Heart left ventricle (tissue), 16 donors: Measurements from ENCODE around the gene GOLGA6L10. TPM values are rescaled to one million over a fixed set of nuclear protein-coding genes. Genes with fewer than 3 reads are reported as not detected.
"Not testable (repeated sequence)": the region's sequence is repeated elsewhere in the genome, so short reads cannot be mapped to it uniquely, and the experiment has no call there.

Experiments used
- ATAC-seq, 4 donors: fragments of 200-7000 bp; cut with Tn5 transposase; one replicate each; pipeline ENCODE4 v1.9.1; 2020 to 2022; ENCODE audit warnings: moderate library complexity in 4 of 4, mild to moderate bottlenecking in 3 of 4, moderate number of reproducible peaks in 1 of 4
- DNase-seq, 5 donors: peaks; one replicate each; pipeline ENCODE4 v3.0.0-alpha.2; 2020
- H3K27ac ChIP-seq, 12 donors: fragments of 200-600 bp; sonication (generic) in 4 of 12; one replicate each; pipeline versions ENCODE4 v1.5.0 to v1.8.0; 2016 to 2022; ENCODE audit warnings: mild to moderate bottlenecking in 2 of 12
- H3K27me3 ChIP-seq, 9 donors: fragments of 200-600 bp; sonication (generic) in 2 of 9; one replicate each; pipeline versions ENCODE4 v1.5.1 to v1.8.0; 2016 to 2022; ENCODE audit warnings: mild to moderate bottlenecking in 3 of 9
- H3K36me3 ChIP-seq, 9 donors: fragments of 200-600 bp; sonication (generic) in 2 of 9; one replicate each; pipeline versions ENCODE4 v1.5.0 to v1.8.0; 2018 to 2022; ENCODE audit warnings: mild to moderate bottlenecking in 2 of 9
- H3K4me1 ChIP-seq, 12 donors: fragments of 200-600 bp; sonication (generic) in 4 of 12; one replicate each; pipeline versions ENCODE4 v1.5.0 to v1.8.0; 2016 to 2022; ENCODE audit warnings: mild to moderate bottlenecking in 3 of 12
- H3K4me3 ChIP-seq, 12 donors: fragments of 200-600 bp; sonication (generic) in 4 of 12; one replicate each; pipeline versions ENCODE4 v1.5.0 to v1.8.0; 2017 to 2022; ENCODE audit warnings: mild to moderate bottlenecking in 9 of 12, moderate library complexity in 4 of 12
- H3K9me3 ChIP-seq, 12 donors: fragments of 200-600 bp; sonication (generic) in 4 of 12; one replicate each; pipeline versions ENCODE4 v1.5.0 to v1.8.0; 2016 to 2022; ENCODE audit warnings: mild to moderate bottlenecking in 1 of 12
- WGBS, 4 donors: extraction: QIAGEN DNeasy Blood & Tissue Kit in 2 of 4; methylation state at CpG; one replicate each; pipeline versions ENCODE4 v1.1.5 to v1.1.7; 2013 to 2018; 5-methylcytosine and 5-hydroxymethylcytosine counted together
- intact Hi-C, 10 donors: fragments of 100-400 bp; cut with DNase I; formaldehyde crosslinking; loops; one replicate each; pipeline versions ENCODE4 v1.11.1 to v1.14.2; 2022
- polyA plus RNA-seq, 2 donors: library from polyadenylated mRNA; stranded (reverse); fragments of 200-250 nt; gene quantifications; one replicate each; pipeline ENCODE4 v1.2.3, GENCODE V29; 2013
- total RNA-seq, 9 donors: library from RNA; depleted of rRNA in 2 of 9; stranded (reverse); fragments of >200 nt in 2 of 9; fragmentation: NEBNext Ultra II Directional in 3 of 9; extraction: Animal tissue kit (Norgen Biotek cat#: 25700) in 3 of 9; gene quantifications; one replicate each; pipeline versions ENCODE4 v1.1.0 to v1.2.4, GENCODE V29; 2016 to 2023
- donor health status: ischemic (EF 13 %, LVEDD 7.1; RV severe dilation, severe dysfunction).
- donor health status: healthy with polysubstance abuse.
- donor health status: DM: no; HTN: yes; CAD: no.
- donor health status: DM: no; HTN: no; CAD: no.
- donor health status: ischemic (EF 25% LVEDD 6.9; RV normal size, moderate dysfunction).
- donor health status: ischemic (EF 25% LVEDD 5.7; RV mildly dilated, moderate dysfunction).
- donor health status: healthy.
- donor health status: DM: yes; HTN: yes; CAD: no.
- donor health status: ischemic (EF 35%, LVEDD 5.7; RV mildly dilated, moderate dysfunction).
- donor health status: nonischemic (EF 11% LVEDD 7.7; RV severe dilation, severe dysfunction).
- donor health status: DM: yes; HTN: yes; CAD: no.
- donor health status: PGD.
- donor health status: ischemic (EF 29% LVEDD 5.4; RV normal size, mild dysfunction).
- donor health status: nonischemic (EF 23%, LVEDD 6.1; RV moderate dilation, normal function).

The GOLGA6L10 gene
- total and polyA plus RNA-seq, 11 donors: 0.10 to 1.3 (median 0.44) TPM

GRCh38 chr15:82327372-82327771 is 21.9 kb downstream of the GOLGA6L10 start:
- H3K27ac ChIP-seq, H3K4me1 ChIP-seq, H3K27me3 ChIP-seq, H3K36me3 ChIP-seq, ATAC-seq, DNase-seq, H3K9me3 ChIP-seq, intact Hi-C loops, H3K4me3 ChIP-seq: not testable (repeated sequence)
- WGBS, 4 donors: 78 to 90% (median 85%) methylated on average over 2 to 8 of the region's 10 CpGs

- H3K9me3 ChIP-seq, ATAC-seq, H3K36me3 ChIP-seq, H3K4me1 ChIP-seq, H3K27me3 ChIP-seq, H3K27ac ChIP-seq, DNase-seq, H3K4me3 ChIP-seq, intact Hi-C loops: not testable (repeated sequence)
- 82 to 90% (median 88%) methylated on average over 15 to 23 of the region's 23 CpGs for WGBS, 4 donors
Observed at GRCh38 chr15:82326896-82327295, 22.4 kb downstream of the GOLGA6L10 start.

- WGBS, 4 donors: 89 to 100% (median 96%) methylated on average over 1 to 10 of the region's 10 CpGs
- DNase-seq: not testable (repeated sequence)
Observed at GRCh38 chr15:82325646-82326045, 23.6 kb downstream of the GOLGA6L10 start.

GRCh38 chr15:82324831-82325230 is 24.4 kb downstream of the GOLGA6L10 start:
- H3K36me3 ChIP-seq, H3K27me3 ChIP-seq, intact Hi-C loops, H3K9me3 ChIP-seq, H3K27ac ChIP-seq, H3K4me3 ChIP-seq, DNase-seq, ATAC-seq, H3K4me1 ChIP-seq: not testable (repeated sequence)
- 72 to 92% (median 79%) methylated on average over 4 to 6 of the region's 6 CpGs for WGBS, 4 donors

More at GRCh38 chr15:82325646-82326045, 23.6 kb downstream of the GOLGA6L10 start:
- ATAC-seq, H3K27me3 ChIP-seq, H3K9me3 ChIP-seq, H3K36me3 ChIP-seq, H3K27ac ChIP-seq, H3K4me3 ChIP-seq, H3K4me1 ChIP-seq, intact Hi-C loops: not testable (repeated sequence)

- 69 to 73% methylated on average over 5 to 6 of the region's 10 CpGs; no CpG with 5 or more reads in 2 of the 4 donors for WGBS, 4 donors
- H3K27me3 ChIP-seq, ATAC-seq, H3K4me1 ChIP-seq, H3K27ac ChIP-seq, H3K36me3 ChIP-seq, H3K9me3 ChIP-seq, intact Hi-C loops, H3K4me3 ChIP-seq, DNase-seq: not testable (repeated sequence)
Observed at GRCh38 chr15:82322488-82322887, 26.8 kb downstream of the GOLGA6L10 start.

- not testable (repeated sequence) for DNase-seq
Observed at GRCh38 chr15:82320861-82321260, 28.4 kb downstream of the GOLGA6L10 start.

GRCh38 chr15:82319522-82320278 is 29.6 kb downstream of the GOLGA6L10 start:
- H3K27ac ChIP-seq, H3K4me3 ChIP-seq, H3K36me3 ChIP-seq, intact Hi-C loops, H3K4me1 ChIP-seq, ATAC-seq, H3K9me3 ChIP-seq, H3K27me3 ChIP-seq: not testable (repeated sequence)
- 80 to 90% (median 86%) methylated on average over 7 to 16 of the region's 19 CpGs for WGBS, 4 donors
- peak in 1 of 5 donors; percentile 58 for DNase-seq

More at GRCh38 chr15:82320861-82321260, 28.4 kb downstream of the GOLGA6L10 start:
- H3K27ac ChIP-seq, H3K27me3 ChIP-seq, H3K36me3 ChIP-seq, ATAC-seq, H3K4me3 ChIP-seq, H3K4me1 ChIP-seq, H3K9me3 ChIP-seq, intact Hi-C loops: not testable (repeated sequence)
- 60 to 78% (median 62%) methylated on average over 2 to 3 of the region's 6 CpGs; no CpG with 5 or more reads in 1 of the 4 donors for WGBS, 4 donors

- WGBS, 4 donors: 91 to 97% (median 95%) methylated on average over 7 to 8 of the region's 8 CpGs
- intact Hi-C loops, DNase-seq, H3K9me3 ChIP-seq, H3K36me3 ChIP-seq, H3K4me3 ChIP-seq, H3K4me1 ChIP-seq, H3K27ac ChIP-seq, H3K27me3 ChIP-seq, ATAC-seq: not testable (repeated sequence)
Observed at GRCh38 chr15:82318281-82318680, 31.0 kb downstream of the GOLGA6L10 start.

GRCh38 chr15:82317516-82317915 is 31.8 kb downstream of the GOLGA6L10 start:
- H3K9me3 ChIP-seq, intact Hi-C loops, H3K4me3 ChIP-seq, ATAC-seq, H3K36me3 ChIP-seq, H3K27me3 ChIP-seq, H3K4me1 ChIP-seq, H3K27ac ChIP-seq, DNase-seq: not testable (repeated sequence)
- WGBS, 4 donors: 79 to 97% (median 90%) methylated on average over 5 to 7 of the region's 7 CpGs
